MM.1S (cell line): ENCODE measurements around the gene XYLT1.

Experiments
- CTCF ChIP-seq: fragments of 300-600 bp; sonication (generic); IDR thresholded peaks from 2 replicates; pipeline ENCODE4 v1.5.1; 2016; ENCODE audit warnings: antibody characterized with exemption, low read length, mixed read lengths
- EZH2 ChIP-seq: fragments of 300-600 bp; sonication (generic); optimal IDR thresholded peaks from 2 replicates; pipeline ENCODE3; 2017; ENCODE audit warnings: low read depth, mild to moderate bottlenecking, antibody characterized with exemption, low read length, mixed read lengths
- EZH2phosphoT487 ChIP-seq: fragments of 300-600 bp; sonication (generic); IDR thresholded peaks from 2 replicates; pipeline ENCODE4 v1.6.1; 2018; ENCODE audit warnings: antibody characterized with exemption, low read length

GRCh38 chr16:17238285-17239028, 232.3 kb downstream of the XYLT1 start:
- TF ChIP-seq EZH2 (no peak), CTCF (no peak), EZH2phosphoT487 (no peak)
